ENCODE data around the gene BTK.
"Not testable (repeated sequence)": the region's sequence is repeated elsewhere in the genome, so short reads cannot be mapped to it uniquely, and the experiment has no call there.

Gene BTK

DNA sequence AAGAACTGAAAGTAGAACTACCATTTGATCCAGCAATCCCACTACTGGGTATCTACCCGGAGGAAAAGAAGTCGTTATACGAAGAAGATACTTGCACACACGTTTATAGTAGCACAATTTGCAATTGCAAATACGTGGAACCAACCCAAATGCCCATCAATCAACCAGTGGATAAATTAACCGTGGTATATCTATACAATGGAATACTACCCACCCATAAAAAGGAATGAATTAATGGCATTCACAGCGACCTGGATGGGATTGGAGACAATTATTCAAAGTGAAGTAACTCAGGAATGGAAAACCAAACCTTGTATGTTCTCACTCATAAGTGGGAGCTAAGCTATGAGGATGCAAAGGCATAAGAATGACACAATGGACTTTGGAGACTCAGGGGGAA lies 51.7 kb downstream of the BTK start:
- not testable (repeated sequence) for DNase-seq

DNA sequence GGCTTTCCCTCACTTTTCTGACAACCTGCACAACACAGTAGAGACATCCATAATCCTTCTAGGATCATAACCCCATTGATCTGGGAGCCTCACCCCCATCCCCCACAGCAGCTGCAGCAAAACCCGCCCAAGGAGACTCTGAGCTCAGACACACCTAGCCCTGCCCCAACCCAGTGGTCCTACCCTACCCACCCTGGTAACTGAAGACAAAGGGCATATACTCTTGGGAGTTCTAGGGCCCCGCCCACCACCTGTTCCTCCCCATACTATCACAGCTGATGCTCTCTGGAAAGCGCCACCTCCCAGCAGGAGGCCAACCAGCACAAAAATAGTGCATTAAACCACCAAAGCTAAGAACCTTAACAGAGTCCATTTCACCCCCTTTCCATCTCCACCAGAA lies 59.4 kb downstream of the BTK start:
- DNase-seq: not testable (repeated sequence)

DNA sequence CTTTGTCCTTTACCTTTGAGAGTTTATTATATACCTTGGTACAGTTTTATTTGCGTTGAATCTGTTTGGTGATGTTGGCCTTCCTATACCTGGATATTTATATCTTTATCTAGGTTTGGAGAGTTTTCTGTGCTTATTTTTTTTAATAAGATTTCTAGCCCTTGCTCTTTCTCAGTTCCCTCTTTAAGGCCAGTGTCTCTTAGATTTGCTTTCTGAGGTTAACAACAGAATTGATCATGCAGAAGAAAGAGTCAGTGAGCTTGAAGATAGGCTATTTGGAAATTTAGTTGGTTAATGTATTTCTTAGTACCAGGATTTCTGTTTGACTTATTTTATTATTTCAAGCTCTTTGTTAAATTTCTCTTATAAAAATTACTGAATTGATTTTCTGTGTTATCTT lies 82.2 kb downstream of the BTK start:
- no peak for DNase-seq
